Right lobe of liver (tissue), 4 donors: Measurements from ENCODE around the gene MRC1.

Experiments
- POLR2A ChIP-seq: fragments of 450-650 bp; IDR thresholded peaks from one replicate; pipeline ENCODE4 v1.6.1; 2017; ENCODE audit warnings: antibody characterized with exemption, mild to moderate bottlenecking
- TF ChIP-seq, protein P1 (sequence below), 4 donors: fragments of 200-600 bp in 3 of 4; fragments of 450-650 bp in 1 of 4; IDR thresholded peaks; one replicate each; pipeline versions ENCODE4 v1.5.1 to v1.8.0; 2016 to 2022; ENCODE audit warnings: antibody characterized with exemption in 4 of 4, mild to moderate bottlenecking in 2 of 4
- donor health status: DM: no; HTN: no; CAD: no.
- donor health status: DM: no; HTN: no; CAD: no.
- donor health status: DM: no; HTN: yes; CAD: no.

DNA sequence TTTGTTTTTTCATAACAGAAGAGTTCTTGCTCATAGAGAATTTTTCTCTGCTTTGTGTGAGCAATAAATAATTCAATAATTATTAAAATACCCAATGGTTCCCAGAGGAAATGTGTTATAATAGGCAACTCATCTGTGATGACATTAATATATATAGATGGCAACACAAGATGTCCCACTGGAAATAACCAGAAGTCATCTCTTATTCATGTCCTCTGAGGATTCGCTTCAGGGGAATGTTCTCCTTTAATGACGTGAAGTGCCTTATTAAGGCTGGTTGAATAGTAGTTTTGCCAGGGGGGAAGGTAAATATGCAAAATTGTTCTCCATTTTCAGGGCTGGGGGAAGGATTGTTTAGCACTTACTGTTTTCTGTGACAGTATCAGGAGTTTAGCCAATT is 145.7 kb downstream of the MRC1 start:
- TF ChIP-seq, protein P1, sequence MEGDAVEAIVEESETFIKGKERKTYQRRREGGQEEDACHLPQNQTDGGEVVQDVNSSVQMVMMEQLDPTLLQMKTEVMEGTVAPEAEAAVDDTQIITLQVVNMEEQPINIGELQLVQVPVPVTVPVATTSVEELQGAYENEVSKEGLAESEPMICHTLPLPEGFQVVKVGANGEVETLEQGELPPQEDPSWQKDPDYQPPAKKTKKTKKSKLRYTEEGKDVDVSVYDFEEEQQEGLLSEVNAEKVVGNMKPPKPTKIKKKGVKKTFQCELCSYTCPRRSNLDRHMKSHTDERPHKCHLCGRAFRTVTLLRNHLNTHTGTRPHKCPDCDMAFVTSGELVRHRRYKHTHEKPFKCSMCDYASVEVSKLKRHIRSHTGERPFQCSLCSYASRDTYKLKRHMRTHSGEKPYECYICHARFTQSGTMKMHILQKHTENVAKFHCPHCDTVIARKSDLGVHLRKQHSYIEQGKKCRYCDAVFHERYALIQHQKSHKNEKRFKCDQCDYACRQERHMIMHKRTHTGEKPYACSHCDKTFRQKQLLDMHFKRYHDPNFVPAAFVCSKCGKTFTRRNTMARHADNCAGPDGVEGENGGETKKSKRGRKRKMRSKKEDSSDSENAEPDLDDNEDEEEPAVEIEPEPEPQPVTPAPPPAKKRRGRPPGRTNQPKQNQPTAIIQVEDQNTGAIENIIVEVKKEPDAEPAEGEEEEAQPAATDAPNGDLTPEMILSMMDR (IDR thresholded peaks at IDR 0.05) = no peak
- no peak for TF ChIP-seq POLR2A
